Right lung (tissue), 5 donors: ENCODE data around the gene PIGT. TPM values are rescaled to one million over a fixed set of nuclear protein-coding genes. Genes with fewer than 3 reads are reported as not detected.
A peak's percentile ranks its signal among the peaks of the same experiment; 100 is the strongest.
"Not testable (repeated sequence)": the region's sequence is repeated elsewhere in the genome, so short reads cannot be mapped to it uniquely, and the experiment has no call there.

Experiments used
- DNase-seq, 2 donors: peaks; one replicate each; pipeline ENCODE4 v3.0.0-alpha.2; 2013
- polyA plus RNA-seq, 5 donors: library from polyadenylated mRNA; unstranded; fragments of 120-200 nt; gene quantifications; one replicate each; pipeline versions ENCODE4 v1.2.1 to v1.2.3, GENCODE V29; 2013; ENCODE audit warnings: inconsistent platforms in 1 of 5, low replicate concordance in 1 of 5; ENCODE audit not compliant: insufficient read length in 5 of 5, insufficient read depth in 1 of 5

PIGT gene
- polyA plus RNA-seq, 5 donors, result 75.8 to 89.8 (median 84.1) TPM

- no peak for DNase-seq
Observed at GRCh38 chr20:45456632-45457031, 40.7 kb downstream of the PIGT start.

GRCh38 chr20:45459606-45460005 is 43.7 kb downstream of the PIGT start:
- no peak for DNase-seq

- DNase-seq, result no peak
Observed at GRCh38 chr20:45461225-45461624, 45.3 kb downstream of the PIGT start.

- no peak for DNase-seq
Observed at GRCh38 chr20:45462711-45463509, 47.0 kb downstream of the PIGT start.

- DNase-seq, result no peak
Observed at GRCh38 chr20:45463709-45464108, 47.8 kb downstream of the PIGT start.

- DNase-seq, result no peak
Observed at GRCh38 chr20:45465491-45466266, 49.7 kb downstream of the PIGT start.

- no peak for DNase-seq
Observed at GRCh38 chr20:45467172-45467571, 51.2 kb downstream of the PIGT start.

GRCh38 chr20:45467861-45468260 is 51.9 kb downstream of the PIGT start:
- no peak for DNase-seq

- peak in 1 of 2 donors; percentile 25 for DNase-seq
Observed at GRCh38 chr20:45469336-45470261, 53.7 kb downstream of the PIGT start, which contains the start of gene WFDC2. WFDC2 (plus strand) TSS chr20:45469753; CDS start chr20:45469782, 29 bp downstream.

- peak in 1 of 2 donors; percentile 36 for DNase-seq
Observed at GRCh38 chr20:45470262-45470931, 54.5 kb downstream of the PIGT start.

- no peak for DNase-seq
Observed at GRCh38 chr20:45470937-45471336, 55.0 kb downstream of the PIGT start.

- DNase-seq, result not testable (repeated sequence)
Observed at GRCh38 chr20:45472286-45472685, 56.3 kb downstream of the PIGT start.

Other genes starting within 250 kb of the PIGT start
- gene PI3, start 241.2 kb upstream of the PIGT start, polyA plus RNA-seq, result not detected
- gene SEMG1, start 209.1 kb upstream of the PIGT start, polyA plus RNA-seq, result not detected
- gene SEMG2, start 194.8 kb upstream of the PIGT start, polyA plus RNA-seq, result not detected
- 1 to 10 TPM; 3.0 to 7.9 (median 3.9) TPM for gene SLPI, start 161.6 kb upstream of the PIGT start, polyA plus RNA-seq
- not detected for gene RBPJL, start 109.3 kb upstream of the PIGT start, polyA plus RNA-seq
- under 1 TPM; 0.09 to 0.18 (median 0.14) TPM for gene MATN4, start 107.8 kb upstream of the PIGT start, polyA plus RNA-seq
- 100 to 1,000 TPM; 188 to 275 (median 204) TPM for gene SDC4, start 67.7 kb upstream of the PIGT start, polyA plus RNA-seq
- 10 to 100 TPM; 21.7 to 26.7 (median 22.9) TPM for gene SYS1, start 53.0 kb upstream of the PIGT start, polyA plus RNA-seq
- 1 to 10 TPM; 1.2 to 2.1 (median 1.5) TPM for gene TP53TG5, start 37.8 kb upstream of the PIGT start, polyA plus RNA-seq
- 10 to 100 TPM; 19.6 to 24.1 (median 22.6) TPM for gene DBNDD2, start 7.9 kb upstream of the PIGT start, polyA plus RNA-seq
- gene WFDC2, start 53.6 kb downstream of the PIGT start, polyA plus RNA-seq, result 10 to 100 TPM; 22.1 to 48.6 (median 30.0) TPM
- gene SPINT3, start 99.5 kb downstream of the PIGT start, polyA plus RNA-seq, result not detected
- under 1 TPM in 2 of 5 donors, not detected in 3; 0.19 to 0.40 TPM for gene WFDC6, start 123.3 kb downstream of the PIGT start, polyA plus RNA-seq
- under 1 TPM; 0.13 to 0.26 (median 0.18) TPM for gene EPPIN, start 131.3 kb downstream of the PIGT start, polyA plus RNA-seq
- under 1 TPM in 1 of 5 donors, not detected in 4; 0.12 TPM for gene WFDC8, start 163.1 kb downstream of the PIGT start, polyA plus RNA-seq
- not detected for gene WFDC10A, start 213.6 kb downstream of the PIGT start, polyA plus RNA-seq
- not detected for gene WFDC9, start 215.1 kb downstream of the PIGT start, polyA plus RNA-seq